Esophagus (tissue), 2 donors: ENCODE measurements around the gene GON7. TPM values are rescaled to one million over a fixed set of nuclear protein-coding genes. Genes with fewer than 3 reads are reported as not detected.
"Not testable (repeated sequence)": the region's sequence is repeated elsewhere in the genome, so short reads cannot be mapped to it uniquely, and the experiment has no call there.

ENCODE experiments used
- H3K27ac ChIP-seq, 2 donors: one replicate each; pipeline ENCODE4 v1.5.1; 2013; ENCODE audit warnings: low read depth in 2 of 2, mild to moderate bottlenecking in 2 of 2, inconsistent platforms in 1 of 2, low read length in 1 of 2, moderate library complexity in 1 of 2
- H3K27me3 ChIP-seq, 2 donors: one replicate each; pipeline ENCODE4 v1.6.1; 2013; ENCODE audit warnings: low read length in 2 of 2, control low read depth in 1 of 2, mild to moderate bottlenecking in 1 of 2; ENCODE audit not compliant: insufficient read depth in 2 of 2, control insufficient read depth in 1 of 2
- H3K36me3 ChIP-seq, 2 donors: one replicate each; pipeline ENCODE4 v1.6.1; 2013; ENCODE audit warnings: low read length in 1 of 2; ENCODE audit not compliant: control insufficient read depth in 2 of 2, insufficient read depth in 2 of 2
- H3K4me1 ChIP-seq, 2 donors: one replicate each; pipeline ENCODE4 v1.6.1; 2013; ENCODE audit warnings: low read length in 1 of 2; ENCODE audit not compliant: control insufficient read depth in 2 of 2, insufficient read depth in 2 of 2
- H3K4me3 ChIP-seq, 2 donors: one replicate each; pipeline ENCODE4 v1.5.1; 2013; ENCODE audit warnings: low read length in 2 of 2, mild to moderate bottlenecking in 2 of 2, low read depth in 1 of 2, moderate library complexity in 1 of 2
- H3K9me3 ChIP-seq, 2 donors: one replicate each; pipeline ENCODE4 v1.6.1; 2013; ENCODE audit warnings: mild to moderate bottlenecking in 2 of 2, low read depth in 1 of 2, low read length in 1 of 2, moderate library complexity in 1 of 2; ENCODE audit not compliant: control insufficient read depth in 2 of 2, insufficient read depth in 1 of 2
- WGBS, 2 donors: extraction: QIAGEN DNeasy Blood & Tissue Kit; methylation state at CpG; one replicate each; pipeline ENCODE4 v1.1.7; 2013; 5-methylcytosine and 5-hydroxymethylcytosine counted together
- polyA plus RNA-seq, 2 donors: library from polyadenylated mRNA; stranded (reverse); fragments of 200-250 nt; gene quantifications; one replicate each; pipeline ENCODE4 v1.2.3, GENCODE V29; 2013
- donor health status: healthy with polysubstance abuse.
- donor health status: Bipolar disorder and iron deficiency.

GON7 gene
- 10 to 100 TPM in 1 of 2 donors, 1 to 10 TPM in 1; 8.0 to 10.8 TPM for polyA plus RNA-seq

- H3K36me3 ChIP-seq, result no peaks in the 10 kb centered on the region
- WGBS, 2 donors, result 0% methylated on average over 61 to 65 of the region's 65 CpGs
- no peaks in the 10 kb centered on the region for H3K4me1 ChIP-seq
- no peaks in the 10 kb centered on the region for H3K27me3 ChIP-seq
- peak within 1 kb of the TSS; percentile 79 to 87 for H3K4me3 ChIP-seq
- H3K27ac ChIP-seq, result peak within 1 kb of the TSS; percentile 92 to 93
- H3K9me3 ChIP-seq, result no peaks in the 10 kb centered on the region
Observed at GRCh38 chr14:93206793-93207467, at the start of gene GON7, which contains the start of gene UBR7. Gene GON7, minus strand, starts transcription at chr14:93207065. Its CDS starts 28 bp downstream, at chr14:93207037. Gene UBR7, plus strand, starts transcription at chr14:93207256. Its CDS starts 36 bp downstream, at chr14:93207292.

GRCh38 chr14:93249128-93249831 lies 42.4 kb upstream of the GON7 start:
- WGBS, 2 donors, result 91 to 96% methylated on average over 7 of the region's 7 CpGs
- Histone ChIP-seq H3K4me3 (no peak overlapping the region), H3K4me1 (no peaks in the 10 kb centered on the region), H3K27me3 (no peaks in the 10 kb centered on the region), H3K9me3 (no peaks in the 10 kb centered on the region), H3K27ac (no peak overlapping the region), H3K36me3 (peaks cover 3 to 12% of the 10 kb centered on the region in 2 donors)

GRCh38 chr14:93246534-93246933 lies 39.7 kb upstream of the GON7 start:
- H3K27me3 ChIP-seq, result no peaks in the 10 kb centered on the region
- H3K4me1 ChIP-seq, result no peaks in the 10 kb centered on the region
- no peak overlapping the region for H3K4me3 ChIP-seq
- H3K27ac ChIP-seq, result no peak overlapping the region
- no peaks in the 10 kb centered on the region for H3K9me3 ChIP-seq
- peaks cover 13 to 27% of the 10 kb centered on the region in 2 donors for H3K36me3 ChIP-seq

GRCh38 chr14:93245764-93246420 lies 39.0 kb upstream of the GON7 start:
- H3K27ac ChIP-seq, result no peak overlapping the region
- H3K4me3 ChIP-seq, result no peak overlapping the region
- no peaks in the 10 kb centered on the region for H3K9me3 ChIP-seq
- no peaks in the 10 kb centered on the region for H3K4me1 ChIP-seq
- WGBS, 2 donors, result 87% methylated on average over 10 of the region's 10 CpGs
- H3K27me3 ChIP-seq, result no peaks in the 10 kb centered on the region
- peaks cover 13 to 27% of the 10 kb centered on the region in 2 donors for H3K36me3 ChIP-seq

- no peak overlapping the region for H3K27ac ChIP-seq
Observed at GRCh38 chr14:93240678-93241000, 33.8 kb upstream of the GON7 start.

GRCh38 chr14:93239869-93240677 lies 33.2 kb upstream of the GON7 start:
- 91% methylated on average over 25 of the region's 25 CpGs for WGBS, 2 donors

More at GRCh38 chr14:93240678-93241000, 33.8 kb upstream of the GON7 start:
- Histone ChIP-seq H3K4me3 (no peak overlapping the region), H3K36me3 (peaks cover 13 to 22% of the 10 kb centered on the region in 2 donors), H3K27me3 (no peaks in the 10 kb centered on the region), H3K4me1 (no peaks in the 10 kb centered on the region), H3K9me3 (no peaks in the 10 kb centered on the region)
- 90 to 93% methylated on average over 3 of the region's 3 CpGs for WGBS, 2 donors

GRCh38 chr14:93234798-93235197 lies 27.9 kb upstream of the GON7 start:
- Histone ChIP-seq H3K4me1 (peaks cover 0 to 6% of the 10 kb centered on the region in 2 donors), H3K36me3 (no peaks in the 10 kb centered on the region), H3K27ac (no peak overlapping the region), H3K9me3 (peaks cover 0 to under 1% of the 10 kb centered on the region in 2 donors), H3K27me3 (no peaks in the 10 kb centered on the region), H3K4me3 (no peak overlapping the region)
- 44 to 54% methylated on average over 10 of the region's 10 CpGs for WGBS, 2 donors

More at GRCh38 chr14:93239869-93240677, 33.2 kb upstream of the GON7 start:
- Histone ChIP-seq H3K36me3 (peaks cover 11 to 19% of the 10 kb centered on the region in 2 donors), H3K4me1 (no peaks in the 10 kb centered on the region), H3K4me3 (no peak overlapping the region), H3K27ac (no peak overlapping the region), H3K27me3 (no peaks in the 10 kb centered on the region), H3K9me3 (no peaks in the 10 kb centered on the region)

- not testable (repeated sequence) for H3K4me3 ChIP-seq, H3K27me3 ChIP-seq, H3K4me1 ChIP-seq, H3K36me3 ChIP-seq, H3K27ac ChIP-seq, H3K9me3 ChIP-seq
- 93 to 94% methylated on average over 5 of the region's 5 CpGs for whole genome bisulfite sequencing, 2 donors
Observed at GRCh38 chr14:93233078-93233477, 26.2 kb upstream of the GON7 start.

- Histone ChIP-seq H3K36me3 (peaks cover 2 to 5% of the 10 kb centered on the region in 2 donors), H3K4me3 (no peak overlapping the region), H3K9me3 (peaks cover 0 to 4% of the 10 kb centered on the region in 2 donors), H3K4me1 (peaks cover 0 to 6% of the 10 kb centered on the region in 2 donors), H3K27ac (no peak overlapping the region), H3K27me3 (no peaks in the 10 kb centered on the region)
- 61 to 69% methylated on average over 16 to 17 of the region's 17 CpGs for WGBS, 2 donors
Observed at GRCh38 chr14:93232159-93232558, 25.3 kb upstream of the GON7 start.
